Kidney epithelial cell (primary cell): ENCODE results near the gene ANKS1B. TPM values are rescaled to one million over a fixed set of nuclear protein-coding genes. Genes with fewer than 3 reads are reported as not detected.

Source experiments
- DNase-seq: peaks from one replicate; pipeline ENCODE4 v3.0.0-alpha.2; 2010; ENCODE audit warnings: low read depth
- H3K27me3 ChIP-seq: 2 replicates; pipeline ENCODE4 v1.6.0; 2011; ENCODE audit warnings: low read length; ENCODE audit not compliant: control insufficient read depth, insufficient read depth
- H3K36me3 ChIP-seq: 2 replicates; pipeline ENCODE4 v1.5.1; 2011; ENCODE audit warnings: low read length; ENCODE audit not compliant: control insufficient read depth, insufficient read depth
- H3K4me3 ChIP-seq: 2 replicates; pipeline ENCODE4 v1.5.1; 2011; ENCODE audit warnings: low read depth, mild to moderate bottlenecking, control low read depth, low read length
- total RNA-seq: library from RNA; depleted of rRNA; stranded (reverse); fragments of >200 nt; gene quantifications from 2 replicates; pipeline ENCODE4 v1.2.3, GENCODE V29; 2015
- TF ChIP-seq, protein P1 (sequence below): IDR thresholded peaks from 2 replicates; pipeline ENCODE4 v1.5.1; 2011; ENCODE audit warnings: mild to moderate bottlenecking, moderate library complexity, low read length, control low read depth, inconsistent platforms; ENCODE audit not compliant: insufficient read depth, poor library complexity, severe bottlenecking

The ANKS1B gene
- total RNA-seq, 1 donor from 2014 or later = 0.13 TPM

DNA sequence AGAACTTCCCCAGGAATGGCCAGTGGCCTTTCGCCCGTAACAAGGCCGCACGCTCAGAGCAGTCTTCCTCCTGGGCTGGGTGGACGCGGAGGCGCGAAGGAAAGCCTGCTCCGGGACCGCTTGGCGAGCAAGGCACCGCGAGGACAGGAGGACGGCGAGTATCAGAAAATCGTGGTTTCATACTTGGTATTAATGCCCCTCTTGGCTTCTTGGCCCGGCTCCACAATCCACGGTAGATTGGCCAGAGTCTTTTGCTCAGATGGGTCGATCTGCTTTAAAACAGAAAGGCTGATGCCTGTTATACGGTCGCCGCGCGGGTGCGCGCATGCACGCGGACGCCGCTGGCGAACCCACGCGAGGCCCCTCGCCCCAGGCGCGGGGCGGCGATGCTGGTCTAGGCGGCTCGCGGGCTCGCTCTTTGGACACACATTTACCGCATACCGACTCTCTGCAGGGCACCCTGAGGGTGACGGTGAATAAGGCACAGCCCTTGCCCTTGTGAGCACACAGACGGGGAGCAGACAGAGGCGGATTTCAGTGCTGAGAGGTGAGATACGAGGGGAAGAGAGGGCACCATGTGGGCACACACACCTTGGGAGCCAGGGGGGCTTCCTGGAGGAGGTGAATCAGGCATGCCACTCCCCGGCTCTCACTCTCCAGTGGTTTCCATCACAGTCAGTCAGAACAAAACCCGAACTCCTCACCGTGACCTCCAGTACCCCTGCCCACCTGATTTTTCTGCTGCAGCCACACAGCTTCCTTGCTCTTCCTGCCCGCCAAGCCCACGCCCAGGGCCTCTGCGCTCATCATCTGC is 1239.0 kb downstream of the ANKS1B start:
- Histone ChIP-seq H3K27me3 (peaks cover 5% of the 10 kb centered on the region), H3K4me3 (peak overlapping the region; percentile 37), H3K36me3 (no peaks in the 10 kb centered on the region)
- DNase-seq = no peak
- TF ChIP-seq, protein P1, sequence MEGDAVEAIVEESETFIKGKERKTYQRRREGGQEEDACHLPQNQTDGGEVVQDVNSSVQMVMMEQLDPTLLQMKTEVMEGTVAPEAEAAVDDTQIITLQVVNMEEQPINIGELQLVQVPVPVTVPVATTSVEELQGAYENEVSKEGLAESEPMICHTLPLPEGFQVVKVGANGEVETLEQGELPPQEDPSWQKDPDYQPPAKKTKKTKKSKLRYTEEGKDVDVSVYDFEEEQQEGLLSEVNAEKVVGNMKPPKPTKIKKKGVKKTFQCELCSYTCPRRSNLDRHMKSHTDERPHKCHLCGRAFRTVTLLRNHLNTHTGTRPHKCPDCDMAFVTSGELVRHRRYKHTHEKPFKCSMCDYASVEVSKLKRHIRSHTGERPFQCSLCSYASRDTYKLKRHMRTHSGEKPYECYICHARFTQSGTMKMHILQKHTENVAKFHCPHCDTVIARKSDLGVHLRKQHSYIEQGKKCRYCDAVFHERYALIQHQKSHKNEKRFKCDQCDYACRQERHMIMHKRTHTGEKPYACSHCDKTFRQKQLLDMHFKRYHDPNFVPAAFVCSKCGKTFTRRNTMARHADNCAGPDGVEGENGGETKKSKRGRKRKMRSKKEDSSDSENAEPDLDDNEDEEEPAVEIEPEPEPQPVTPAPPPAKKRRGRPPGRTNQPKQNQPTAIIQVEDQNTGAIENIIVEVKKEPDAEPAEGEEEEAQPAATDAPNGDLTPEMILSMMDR = no peak

DNA sequence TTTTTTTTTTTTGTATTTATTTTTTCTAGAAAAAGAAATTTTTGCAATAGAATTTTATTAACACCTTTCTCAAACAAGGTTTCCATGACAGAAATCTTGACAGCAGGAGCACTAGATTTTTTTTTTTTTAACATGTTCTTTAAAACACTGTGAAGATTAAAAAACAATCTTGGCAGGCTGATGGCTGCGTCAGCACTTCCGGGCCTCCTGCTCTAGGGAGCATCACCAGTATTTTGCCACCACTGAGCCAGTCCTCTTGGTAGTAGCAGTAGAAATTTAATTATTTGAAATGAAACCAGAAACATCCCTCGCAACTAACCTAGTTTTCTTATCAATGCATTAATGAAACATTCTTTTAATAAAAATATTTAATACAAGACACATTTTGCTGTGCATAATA is 1240.1 kb downstream of the ANKS1B start:
- no peak for DNase-seq
- Histone ChIP-seq H3K27me3 (peaks cover 5% of the 10 kb centered on the region), H3K4me3 (no peak overlapping the region), H3K36me3 (no peaks in the 10 kb centered on the region)
- TF ChIP-seq, protein P1 = no peak

DNA sequence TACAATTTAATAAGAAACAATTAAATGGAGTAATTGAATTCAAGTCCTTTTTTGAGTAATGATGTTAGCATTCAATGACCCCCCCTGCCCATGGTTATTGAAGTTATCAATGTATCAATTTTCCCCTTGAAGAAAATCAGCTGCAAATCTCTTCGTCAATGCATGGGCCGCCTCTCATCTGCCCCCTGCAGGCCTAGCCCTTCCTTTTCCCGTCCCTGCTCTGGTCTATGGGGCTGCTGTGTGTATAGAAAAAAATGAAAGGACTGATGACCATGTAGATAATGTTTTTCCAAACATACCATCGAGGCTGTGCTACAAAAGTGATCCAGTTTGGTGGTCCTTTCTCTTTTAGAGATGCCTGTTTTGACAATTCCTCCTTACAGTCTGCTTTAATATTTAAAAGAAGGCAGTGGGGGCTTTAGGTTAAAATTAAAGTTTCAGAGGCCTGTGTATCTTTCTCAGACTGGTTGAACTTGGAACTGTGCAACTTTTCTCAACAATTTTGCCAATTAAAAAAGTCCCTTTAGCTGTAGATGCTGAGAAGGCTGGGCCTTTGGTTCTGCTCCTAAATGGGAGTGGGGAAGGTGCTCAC is 1241.3 kb downstream of the ANKS1B start:
- H3K4me3 ChIP-seq = no peak overlapping the region
- peaks cover 5% of the 10 kb centered on the region for H3K27me3 ChIP-seq
- no peak for DNase-seq
- no peaks in the 10 kb centered on the region for H3K36me3 ChIP-seq
- TF ChIP-seq, protein P1 = peak; percentile 66

DNA sequence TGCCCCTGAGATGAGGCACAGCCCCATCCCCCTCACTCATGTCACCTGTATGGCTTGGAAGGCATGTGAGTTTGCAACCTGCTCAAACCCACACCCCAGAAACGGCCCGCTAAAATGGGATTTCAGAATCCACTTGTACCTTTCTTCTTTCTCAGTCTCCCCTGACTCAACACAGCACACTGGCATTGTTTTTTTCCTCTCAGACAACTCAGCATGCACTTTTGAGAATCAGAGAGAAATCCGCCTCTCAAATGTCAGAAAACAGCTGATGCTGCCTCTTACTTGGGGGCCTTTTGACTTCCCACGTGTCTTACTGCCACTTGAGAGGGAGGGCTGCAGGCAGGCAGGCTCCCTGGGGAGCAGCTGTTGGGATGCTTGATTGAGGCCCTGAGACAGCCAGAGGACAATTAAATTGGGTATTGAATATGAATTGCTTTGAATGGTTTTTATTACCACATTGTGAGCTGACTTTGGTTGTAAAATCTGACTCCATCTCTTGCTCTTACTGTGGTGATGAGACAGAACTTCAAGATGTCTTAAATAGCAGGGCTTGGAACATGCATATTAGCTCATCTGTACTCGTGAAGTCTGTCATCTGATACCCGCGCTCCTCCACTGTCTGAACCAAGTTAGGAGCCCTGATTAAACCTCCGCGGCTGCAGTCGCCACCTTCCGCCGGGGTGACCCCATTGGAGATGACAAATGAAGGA is 1243.0 kb downstream of the ANKS1B start:
- Histone ChIP-seq H3K4me3 (no peak overlapping the region), H3K36me3 (no peaks in the 10 kb centered on the region), H3K27me3 (peaks cover 5% of the 10 kb centered on the region)
- DNase-seq = no peak
- TF ChIP-seq, protein P1 = no peak

DNA sequence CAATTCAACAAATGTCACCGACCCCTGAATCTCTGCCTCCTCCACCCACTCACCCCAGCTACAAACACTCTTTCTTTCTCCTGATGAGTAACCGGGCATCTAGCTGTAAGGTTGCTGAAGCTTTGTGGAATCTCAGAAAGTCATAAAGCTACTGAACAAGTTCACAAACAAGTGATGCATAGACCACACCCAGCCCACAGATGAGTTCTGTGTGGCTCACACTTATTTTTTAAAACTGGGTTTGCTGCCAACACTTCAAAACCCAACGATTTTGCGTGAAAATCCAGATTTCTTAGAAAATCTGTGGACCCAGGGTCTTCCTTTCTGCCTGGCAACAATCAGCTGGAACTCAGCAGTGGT is 1243.6 kb downstream of the ANKS1B start:
- peaks cover 4% of the 10 kb centered on the region for H3K27me3 ChIP-seq
- TF ChIP-seq, protein P1 = no peak
- DNase-seq = no peak

More for the DNA sequence above, 1243.6 kb downstream of the ANKS1B start:
- Histone ChIP-seq H3K4me3 (no peak overlapping the region), H3K36me3 (no peaks in the 10 kb centered on the region)
